K562 (cell line): ENCODE results near the gene CDKN2B. TPM values are rescaled to one million over a fixed set of nuclear protein-coding genes. Genes with fewer than 3 reads are reported as not detected.

Source experiments
- ATAC-seq: fragments of 200-7000 bp; cut with Tn5 transposase; 3 replicates; pipeline ENCODE4 v1.9.1; 2020; ENCODE audit warnings: moderate library complexity
- BruUV-seq: library from RNA; stranded (reverse); fragments of 400-500 nt; replicated peaks from 2 replicates; lab custom pipeline; 2021; lab: Mats Ljungman, UMichigan
- CTCF ChIA-PET: fragments of 300-600 bp; formaldehyde crosslinking; extraction: SDS; loops from one replicate; lab custom pipeline; 2021; ENCODE audit warnings: low intra/inter-chr PET ratio; lab: Yijun Ruan, JAX
- POLR2A ChIA-PET: fragments of 300-600, 350-650 bp; sonication (Branson Sonifier 250); formaldehyde crosslinking; extraction: SDS; loops from one replicate; lab custom pipeline; 2021; ENCODE audit warnings: antibody characterized with exemption, inconsistent platforms; lab: Yijun Ruan, JAX
- DNase-seq, 4 experiments: peaks; one replicate each; pipeline versions ENCODE4 v3.0.0 to v3.0.0-alpha.2; 2011 to 2018; ENCODE audit warnings: low spot score in 3 of 4, mixed read lengths in 3 of 4; ENCODE audit errors: extremely low read depth in 1 of 4
- FAIRE-seq: peaks from 2 replicates; lab custom pipeline; 2011; peaks lifted over from hg19 to GRCh38; lab: Jason Lieb, UNC
- H2AFZ ChIP-seq: 2 replicates; pipeline ENCODE4 v1.6.0; 2011; ENCODE audit warnings: low read depth, low read length, control low read depth, inconsistent platforms
- H3K27ac ChIP-seq: fragments of 200-600 bp; 3 replicates; pipeline ENCODE4 v1.8.0; 2011; ENCODE audit warnings: low read depth, mild to moderate bottlenecking, control low read depth, inconsistent platforms, low read length, moderate library complexity, mixed read lengths; ENCODE audit errors: extremely low read depth
- H3K27me3 ChIP-seq, 2 experiments: fragments of 300-600 bp in 1 of 2; 2 replicates in 1 of 2; 3 replicates in 1 of 2; pipeline versions ENCODE4 v1.6.0 to v1.8.0; 2011; ENCODE audit warnings: inconsistent platforms in 2 of 2, low read length in 2 of 2, mild to moderate bottlenecking in 1 of 2, mixed read lengths in 1 of 2, moderate library complexity in 1 of 2; ENCODE audit not compliant: control insufficient read depth in 2 of 2, insufficient read depth in 2 of 2
- H3K36me3 ChIP-seq: fragments of 300-600 bp; 3 replicates; pipeline ENCODE4 v1.8.0; 2011; ENCODE audit warnings: mild to moderate bottlenecking, low read length, inconsistent platforms; ENCODE audit not compliant: control insufficient read depth, insufficient read depth
- H3K4me1 ChIP-seq, 2 experiments: fragments of 200-600 bp in 1 of 2; replicated peaks in 1 of 2; 2 replicates in 1 of 2; 3 replicates in 1 of 2; pipeline versions ENCODE4 v1.5.1 to v1.8.0; 2011; ENCODE audit warnings: inconsistent platforms in 2 of 2, low read length in 2 of 2, mild to moderate bottlenecking in 1 of 2, mixed read lengths in 1 of 2, moderate library complexity in 1 of 2; ENCODE audit not compliant: control insufficient read depth in 2 of 2, insufficient read depth in 2 of 2
- H3K4me2 ChIP-seq: 2 replicates; pipeline ENCODE4 v1.6.1; 2011; ENCODE audit warnings: low read length, control low read depth, inconsistent platforms, mixed read lengths; ENCODE audit not compliant: insufficient read depth
- H3K4me3 ChIP-seq: fragments of 200-600 bp; sonication (generic), shearing (Covaris generic); 2 replicates; pipeline ENCODE4 v1.5.1; 2016; ENCODE audit warnings: control low read depth, inconsistent platforms
- H3K79me2 ChIP-seq: fragments of 200-600 bp; 3 replicates; pipeline ENCODE4 v1.8.0; 2011; ENCODE audit warnings: low read length, inconsistent platforms; ENCODE audit not compliant: control insufficient read depth, insufficient read depth
- H3K9ac ChIP-seq, 2 experiments: 2 replicates each; pipeline versions ENCODE4 v1.6.0 to v1.6.1; 2011; ENCODE audit warnings: low read depth in 2 of 2, low read length in 2 of 2, control low read depth in 1 of 2, inconsistent platforms in 1 of 2, mild to moderate bottlenecking in 1 of 2, mixed read lengths in 1 of 2; ENCODE audit not compliant: insufficient read depth in 1 of 2
- H3K9me1 ChIP-seq: one replicate; pipeline ENCODE4 v1.6.0; 2011; ENCODE audit warnings: inconsistent platforms, mild to moderate bottlenecking, low read length, moderate library complexity; ENCODE audit not compliant: control insufficient read depth, insufficient read depth
- H3K9me3 ChIP-seq: replicated peaks from 2 replicates; pipeline ENCODE4 v1.5.1; 2011; ENCODE audit warnings: low read depth, low read length, inconsistent platforms; ENCODE audit not compliant: control insufficient read depth, insufficient read depth
- H4K20me1 ChIP-seq: replicated peaks from 2 replicates; pipeline ENCODE4 v1.6.1; 2011; ENCODE audit warnings: low read length, inconsistent platforms, mixed read lengths; ENCODE audit not compliant: control insufficient read depth, insufficient read depth
- ARID2 ChIP-seq: fragments of 450-650 bp; IDR thresholded peaks from 2 replicates; pipeline ENCODE4 v1.6.1; 2017; ENCODE audit warnings: antibody characterized with exemption, mild to moderate bottlenecking
- CHCHD3 ChIP-seq: fragments of 250-450 bp; sonication (Bioruptor Pico); IDR thresholded peaks from 2 replicates; pipeline ENCODE4 v2.1.2; 2022; ENCODE audit warnings: mild to moderate bottlenecking
- EWSR1 ChIP-seq: fragments of 450-650 bp; IDR thresholded peaks from 2 replicates; pipeline ENCODE4 v1.6.1; 2018; ENCODE audit warnings: borderline replicate concordance, mild to moderate bottlenecking, low read depth, moderate library complexity; ENCODE audit not compliant: partially characterized antibody
- GATAD2A ChIP-seq: fragments of 450-650 bp; IDR thresholded peaks from 2 replicates; pipeline ENCODE4 v1.6.1; 2017
- HIVEP1 ChIP-seq: fragments of 250-450 bp; sonication (Bioruptor Pico); IDR thresholded peaks from 2 replicates; pipeline ENCODE4 v1.4.0; 2020; ENCODE audit warnings: mild to moderate bottlenecking
- PRMT5 ChIP-seq: sonication (generic); formaldehyde crosslinking; IDR thresholded peaks from 2 replicates; pipeline ENCODE4 v1.5.0; 2020; ENCODE audit warnings: missing genetic modification reagents
- RBM34 ChIP-seq: fragments of 200-400 bp; formaldehyde crosslinking; IDR thresholded peaks from 2 replicates; pipeline ENCODE4 v1.6.1; 2018; ENCODE audit warnings: low read length, borderline replicate concordance; ENCODE audit not compliant: insufficient read depth
- SAFB ChIP-seq: fragments of 200-400 bp; formaldehyde crosslinking; IDR thresholded peaks from 2 replicates; pipeline ENCODE4 v1.6.1; 2017; ENCODE audit warnings: low read depth, low read length, borderline replicate concordance
- TEAD4 ChIP-seq, 2 experiments: sonication (generic) in 1 of 2; formaldehyde crosslinking in 1 of 2; IDR thresholded peaks; 2 replicates each; pipeline versions ENCODE4 v1.6.1 to v1.8.0; 2012 to 2022; ENCODE audit warnings: borderline replicate concordance in 1 of 2, inconsistent platforms in 1 of 2, low read length in 1 of 2, mild to moderate bottlenecking in 1 of 2, missing genetic modification reagents in 1 of 2
- ZNF134 ChIP-seq: fragments of 250-450 bp; sonication (Bioruptor Pico); conservative IDR thresholded peaks from 2 replicates; pipeline ENCODE4 v1.4.0; 2020
- ZNF668 ChIP-seq: fragments of 250-450 bp; sonication (Bioruptor Pico); IDR thresholded peaks from 2 replicates; pipeline ENCODE4 v1.8.0; 2022; ENCODE audit warnings: mild to moderate bottlenecking, inconsistent platforms
- ZNF778 ChIP-seq: fragments of 450-650 bp; formaldehyde crosslinking; IDR thresholded peaks from 2 replicates; pipeline ENCODE4 v1.4.0; 2020; ENCODE audit warnings: mild to moderate bottlenecking, moderate library complexity
- WGBS: fragments of 100-300 bp; shearing (Covaris generic); methylation state at CpG from one replicate; pipeline ENCODE4 v1.1.6; 2016; ENCODE audit warnings: low coverage, mixed read lengths; ENCODE audit not compliant: insufficient coverage; ENCODE audit errors: missing lambda C conversion rate; 5-methylcytosine and 5-hydroxymethylcytosine counted together
- in situ Hi-C: fragments of 300-500 bp; cut with MboI; formaldehyde crosslinking; loops from 4 replicates; pipeline ENCODE4 v1.15.0; 2018; ENCODE audit warnings: inconsistent platforms, mixed read lengths
- intact Hi-C: fragments of 100-400 bp; cut with micrococcal nuclease; formaldehyde crosslinking; loops from 2 replicates; pipeline ENCODE4 v1.14.2; 2022
- polyA plus RNA-seq, 8 experiments: library from polyadenylated mRNA; depleted of rRNA in 4 of 8; stranded (reverse) in 5 of 8; unstranded in 3 of 8; fragments of >200 nt; fragmentation: Nextera tagmentation in 2 of 8; fragmentation: Illumina TruSeq in 1 of 8; extraction: Ambion mirVana in 2 of 8; extraction: Trizol in 1 of 8; gene quantifications; 2 replicates each; pipeline versions ENCODE4 v1.2.1 to v1.2.3, GENCODE V29; 2011 to 2014; ENCODE audit warnings: inconsistent platforms in 1 of 8, missing spikeins in 1 of 8
- total RNA-seq, 7 experiments: library from RNA; depleted of rRNA in 6 of 7; stranded (reverse); fragments of >200 nt in 6 of 7; fragmentation: Illumina TruSeq in 2 of 7; extraction: Trizol in 2 of 7; gene quantifications; 2 replicates each; pipeline versions ENCODE4 v1.2.1 to v1.2.3, GENCODE V29; 2011 to 2021; ENCODE audit warnings: low replicate concordance in 1 of 7
- TF ChIP-seq, protein P1 (sequence below): sonication (generic); formaldehyde crosslinking; IDR thresholded peaks from 2 replicates; pipeline ENCODE4 v1.8.0; 2022; ENCODE audit warnings: mild to moderate bottlenecking, missing genetic modification reagents
- TF ChIP-seq, protein P2 (sequence below): fragments of 250-450 bp; sonication (Bioruptor Pico); IDR thresholded peaks from 2 replicates; pipeline ENCODE4 v1.6.1; 2021; ENCODE audit warnings: mild to moderate bottlenecking

Gene CDKN2B
- total and polyA plus RNA-seq, 9 of the 15 experiments (the other 6 are each of a cell fraction or from before 2014, with no cell fraction given): not detected

DNA sequence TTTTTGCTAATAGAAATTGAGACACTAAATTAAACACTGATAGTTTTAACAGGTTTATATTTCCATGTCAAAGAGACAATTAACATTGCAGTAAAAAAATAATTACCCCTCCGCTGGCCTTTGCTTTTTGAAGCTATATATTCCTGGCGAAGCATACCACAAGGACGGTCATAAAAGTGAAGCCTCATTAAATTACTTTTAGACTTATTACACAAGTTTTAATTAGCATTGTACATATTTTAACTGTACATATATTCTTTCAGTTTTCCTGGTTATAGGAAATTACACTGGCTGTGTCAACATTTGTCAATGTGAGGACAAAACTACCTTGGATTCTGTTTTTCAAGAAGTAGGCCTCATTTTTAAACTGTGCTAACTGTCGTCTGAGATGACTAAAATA lies 16.1 kb downstream of the CDKN2B start (continued):
- TF ChIP-seq RBM34 (no peak), ARID2 (no peak), ZNF668 (CRISPR knock-in tag) (no peak), ZNF134 (CRISPR knock-in tag) (no peak)
- TF ChIP-seq, protein P1, sequence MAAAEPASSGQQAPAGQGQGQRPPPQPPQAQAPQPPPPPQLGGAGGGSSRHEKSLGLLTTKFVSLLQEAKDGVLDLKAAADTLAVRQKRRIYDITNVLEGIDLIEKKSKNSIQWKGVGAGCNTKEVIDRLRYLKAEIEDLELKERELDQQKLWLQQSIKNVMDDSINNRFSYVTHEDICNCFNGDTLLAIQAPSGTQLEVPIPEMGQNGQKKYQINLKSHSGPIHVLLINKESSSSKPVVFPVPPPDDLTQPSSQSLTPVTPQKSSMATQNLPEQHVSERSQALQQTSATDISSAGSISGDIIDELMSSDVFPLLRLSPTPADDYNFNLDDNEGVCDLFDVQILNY (CRISPR knock-in tag): no peak

GRCh38 chr9:21991072-21991959 lies 17.8 kb downstream of the CDKN2B start:
- ATAC-seq: no peak
- H3K36me3 ChIP-seq: no peaks in the 10 kb centered on the region
- H3K27me3 ChIP-seq: no peaks in the 10 kb centered on the region
- no peaks in the 10 kb centered on the region for H3K9me3 ChIP-seq
- no peak overlapping the region for H2AFZ ChIP-seq
- POLR2A ChIA-PET: no interaction called here
- no TSS peak for BruUV-seq
- no CpG with 5 or more reads among the region's 5 CpGs for WGBS
- H3K9me1 ChIP-seq: no peaks in the 10 kb centered on the region
- H3K79me2 ChIP-seq: no peaks in the 10 kb centered on the region
- no peaks in the 10 kb centered on the region for H4K20me1 ChIP-seq
- H3K27ac ChIP-seq: no peak overlapping the region
- DNase-seq: no peak
- CTCF ChIA-PET: no interaction called here
- H3K9ac ChIP-seq: no peak overlapping the region
- intact Hi-C loops (no loop called here), in situ Hi-C loops (no loop called here)
- FAIRE-seq: no peak
- H3K4me3 ChIP-seq: no peak overlapping the region
- H3K4me1 ChIP-seq: no peaks in the 10 kb centered on the region
- no peak overlapping the region for H3K4me2 ChIP-seq
- TF ChIP-seq TEAD4 (IDR thresholded peaks at IDR 0.05; ENCODE audit: low read length): no peak
- TF ChIP-seq TEAD4 (CRISPR knock-in tag; IDR thresholded peaks at IDR 0.05; ENCODE audit: borderline replicate concordance): no peak
- TF ChIP-seq ZNF778: no peak
- TF ChIP-seq EWSR1: no peak
- TF ChIP-seq, protein P2, sequence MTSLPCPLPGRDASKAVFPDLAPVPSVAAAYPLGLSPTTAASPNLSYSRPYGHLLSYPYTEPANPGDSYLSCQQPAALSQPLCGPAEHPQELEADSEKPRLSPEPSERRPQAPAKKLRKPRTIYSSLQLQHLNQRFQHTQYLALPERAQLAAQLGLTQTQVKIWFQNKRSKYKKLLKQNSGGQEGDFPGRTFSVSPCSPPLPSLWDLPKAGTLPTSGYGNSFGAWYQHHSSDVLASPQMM (CRISPR knock-in tag): no peak
- TF ChIP-seq CHCHD3 (CRISPR knock-in tag): no peak
- TF ChIP-seq ARID2: no peak
- TF ChIP-seq HIVEP1 (CRISPR knock-in tag): no peak
- TF ChIP-seq SAFB: no peak
- no peak for TF ChIP-seq PRMT5
- TF ChIP-seq GATAD2A: no peak
